A673 (cell line): ENCODE data around the gene MIPOL1.

Experiments
- CTCF ChIP-seq: fragments of 300-800, 200-600 bp; sonication (generic); conservative IDR thresholded peaks from 2 replicates; pipeline ENCODE4 v1.5.1; 2017; ENCODE audit warnings: low read depth, mild to moderate bottlenecking, antibody characterized with exemption, low read length, moderate library complexity, mixed read lengths
- EZH2 ChIP-seq: fragments of 200-600 bp; sonication (generic); IDR thresholded peaks from 2 replicates; pipeline ENCODE4 v1.6.1; 2017; ENCODE audit warnings: borderline replicate concordance, low read depth, mild to moderate bottlenecking, mixed read lengths, antibody characterized with exemption, low read length; ENCODE audit not compliant: poor library complexity, severe bottlenecking

DNA sequence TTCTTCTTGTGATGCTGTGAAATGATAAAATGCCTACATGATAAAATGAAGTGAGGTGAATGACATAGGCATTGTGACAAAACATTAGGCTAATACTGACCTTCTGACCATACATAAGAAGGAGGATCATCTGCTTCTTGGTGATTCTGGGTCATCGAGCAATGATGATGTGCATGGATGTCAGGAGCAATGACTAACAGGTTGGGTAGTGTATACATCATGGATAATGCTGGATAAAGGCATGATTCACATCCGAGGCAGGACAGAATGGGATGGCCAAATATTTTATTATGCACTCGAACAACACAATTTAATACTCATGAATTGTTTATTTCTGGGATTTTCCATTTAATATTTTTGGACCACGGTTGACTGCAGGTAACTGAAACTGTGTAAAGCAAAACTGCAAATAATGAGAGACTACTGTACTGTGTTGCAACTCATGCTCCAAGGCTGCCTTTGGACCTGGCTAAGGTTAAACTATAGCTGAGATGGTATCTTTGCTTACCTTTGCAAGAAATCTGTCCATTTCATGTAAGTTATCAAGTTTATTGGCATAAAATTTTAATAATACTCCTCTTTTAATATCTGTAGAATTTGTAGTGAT is 17.7 kb upstream of the MIPOL1 start:
- TF ChIP-seq CTCF (no peak), EZH2 (no peak)
